Loucy (cell line): ENCODE measurements around the gene STT3A.

ENCODE experiments used
- H2AFZ ChIP-seq: fragments of 200-600 bp; sonication (generic); 2 replicates; pipeline ENCODE4 v1.6.0; 2016; ENCODE audit warnings: antibody characterized with exemption, mild to moderate bottlenecking, low read length, moderate library complexity
- H3F3A ChIP-seq: fragments of 200-600 bp; 2 replicates; pipeline ENCODE4 v1.6.0; 2016; ENCODE audit warnings: antibody characterized with exemption, low read depth, mild to moderate bottlenecking
- H3K27me3 ChIP-seq: fragments of 200-600 bp; sonication (generic); 2 replicates; pipeline ENCODE4 v1.6.1; 2014; ENCODE audit warnings: low read length, mild to moderate bottlenecking; ENCODE audit not compliant: insufficient read depth, poor library complexity, severe bottlenecking
- H3K36me3 ChIP-seq: fragments of 200-600 bp; sonication (generic); 2 replicates; pipeline ENCODE4 v1.6.1; 2016; ENCODE audit warnings: low read length; ENCODE audit not compliant: insufficient read depth
- H3K4me1 ChIP-seq: fragments of 200-600 bp; sonication (generic); 2 replicates; pipeline ENCODE4 v1.5.1; 2014; ENCODE audit warnings: low read length, mild to moderate bottlenecking; ENCODE audit not compliant: insufficient read depth, poor library complexity, severe bottlenecking
- H3K4me2 ChIP-seq: fragments of 200-600 bp; sonication (generic); 2 replicates; pipeline ENCODE4 v1.6.0; 2014; ENCODE audit warnings: antibody characterized with exemption, low read length, low read depth, mild to moderate bottlenecking; ENCODE audit not compliant: poor library complexity, severe bottlenecking
- H3K4me3 ChIP-seq: fragments of 200-600 bp; sonication (generic); 2 replicates; pipeline ENCODE4 v1.5.1; 2014; ENCODE audit warnings: low read length, mild to moderate bottlenecking, mixed read lengths; ENCODE audit not compliant: poor library complexity, severe bottlenecking
- H3K79me2 ChIP-seq: fragments of 200-600 bp; sonication (generic); 2 replicates; pipeline ENCODE4 v1.6.1; 2014; ENCODE audit warnings: low read length; ENCODE audit not compliant: insufficient read depth
- H3K9ac ChIP-seq: fragments of 200-600 bp; sonication (generic); 2 replicates; pipeline ENCODE4 v1.6.0; 2014; ENCODE audit warnings: mild to moderate bottlenecking, low read depth, low read length, moderate library complexity; ENCODE audit not compliant: poor library complexity, severe bottlenecking
- H3K9me2 ChIP-seq: fragments of 200-600 bp; sonication (generic); replicated peaks from 2 replicates; pipeline ENCODE4 v1.6.1; 2016; ENCODE audit warnings: low read depth, low read length, mixed read lengths
- H3K9me3 ChIP-seq: fragments of 200-600 bp; sonication (generic); 2 replicates; pipeline ENCODE4 v1.6.1; 2014; ENCODE audit warnings: mild to moderate bottlenecking, antibody characterized with exemption, low read length, low read depth; ENCODE audit not compliant: insufficient read depth
- H4K20me1 ChIP-seq: fragments of 200-600 bp; sonication (generic); 2 replicates; pipeline ENCODE4 v1.6.0; 2014; ENCODE audit warnings: antibody characterized with exemption, low read length, mild to moderate bottlenecking; ENCODE audit not compliant: insufficient read depth, poor library complexity, severe bottlenecking
- EZH2phosphoT487 ChIP-seq: fragments of 200-600 bp; IDR thresholded peaks from 2 replicates; pipeline ENCODE4 v1.6.1; 2018; ENCODE audit warnings: antibody characterized with exemption, mild to moderate bottlenecking, moderate library complexity, borderline replicate concordance
- TF ChIP-seq, protein P1 (sequence below): fragments of 200-600 bp; sonication (generic); conservative IDR thresholded peaks from 2 replicates; pipeline ENCODE4 v1.5.1; 2014; ENCODE audit warnings: mild to moderate bottlenecking, antibody characterized with exemption, low read length

Gene STT3A

DNA sequence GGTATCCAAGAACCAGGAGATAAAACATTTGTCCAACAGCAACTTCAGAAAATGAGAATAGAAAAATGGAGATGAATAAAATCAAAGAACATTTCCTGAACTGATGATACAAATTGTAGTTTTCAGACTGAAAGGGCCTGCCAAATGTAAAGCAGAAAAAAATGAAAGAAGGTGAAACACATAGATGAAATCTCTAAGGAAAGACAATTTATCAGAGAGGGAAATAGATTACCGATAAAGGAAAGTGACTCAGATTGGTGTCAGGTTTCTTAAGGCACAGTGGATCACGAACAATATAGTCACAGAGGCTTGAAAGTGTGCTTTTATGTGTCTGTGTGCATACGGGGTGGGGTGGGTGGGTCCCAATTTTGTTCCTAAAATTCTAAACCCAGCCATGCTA is 4.1 kb upstream of the STT3A start:
- peaks cover 13% of the 10 kb centered on the region; the same call in 1 of the 2 replicates for H3K36me3 ChIP-seq
- TF ChIP-seq, protein P1, sequence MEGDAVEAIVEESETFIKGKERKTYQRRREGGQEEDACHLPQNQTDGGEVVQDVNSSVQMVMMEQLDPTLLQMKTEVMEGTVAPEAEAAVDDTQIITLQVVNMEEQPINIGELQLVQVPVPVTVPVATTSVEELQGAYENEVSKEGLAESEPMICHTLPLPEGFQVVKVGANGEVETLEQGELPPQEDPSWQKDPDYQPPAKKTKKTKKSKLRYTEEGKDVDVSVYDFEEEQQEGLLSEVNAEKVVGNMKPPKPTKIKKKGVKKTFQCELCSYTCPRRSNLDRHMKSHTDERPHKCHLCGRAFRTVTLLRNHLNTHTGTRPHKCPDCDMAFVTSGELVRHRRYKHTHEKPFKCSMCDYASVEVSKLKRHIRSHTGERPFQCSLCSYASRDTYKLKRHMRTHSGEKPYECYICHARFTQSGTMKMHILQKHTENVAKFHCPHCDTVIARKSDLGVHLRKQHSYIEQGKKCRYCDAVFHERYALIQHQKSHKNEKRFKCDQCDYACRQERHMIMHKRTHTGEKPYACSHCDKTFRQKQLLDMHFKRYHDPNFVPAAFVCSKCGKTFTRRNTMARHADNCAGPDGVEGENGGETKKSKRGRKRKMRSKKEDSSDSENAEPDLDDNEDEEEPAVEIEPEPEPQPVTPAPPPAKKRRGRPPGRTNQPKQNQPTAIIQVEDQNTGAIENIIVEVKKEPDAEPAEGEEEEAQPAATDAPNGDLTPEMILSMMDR = no peak
- no peak for TF ChIP-seq EZH2phosphoT487
- peaks cover 20% of the 10 kb centered on the region for H3K79me2 ChIP-seq
- peaks cover 7% of the 10 kb centered on the region for H4K20me1 ChIP-seq
- peaks cover 7% of the 10 kb centered on the region for H3K4me1 ChIP-seq
- no peaks in the 10 kb centered on the region for H3K9me3 ChIP-seq
- no peak overlapping the region for H3K4me3 ChIP-seq
- H3K9ac ChIP-seq = no peak overlapping the region
- H3K27me3 ChIP-seq = no peaks in the 10 kb centered on the region
- no peaks in the 10 kb centered on the region for H3F3A ChIP-seq
- H2AFZ ChIP-seq = no peak overlapping the region
- H3K9me2 ChIP-seq = no peaks in the 10 kb centered on the region
- H3K4me2 ChIP-seq = no peak overlapping the region

DNA sequence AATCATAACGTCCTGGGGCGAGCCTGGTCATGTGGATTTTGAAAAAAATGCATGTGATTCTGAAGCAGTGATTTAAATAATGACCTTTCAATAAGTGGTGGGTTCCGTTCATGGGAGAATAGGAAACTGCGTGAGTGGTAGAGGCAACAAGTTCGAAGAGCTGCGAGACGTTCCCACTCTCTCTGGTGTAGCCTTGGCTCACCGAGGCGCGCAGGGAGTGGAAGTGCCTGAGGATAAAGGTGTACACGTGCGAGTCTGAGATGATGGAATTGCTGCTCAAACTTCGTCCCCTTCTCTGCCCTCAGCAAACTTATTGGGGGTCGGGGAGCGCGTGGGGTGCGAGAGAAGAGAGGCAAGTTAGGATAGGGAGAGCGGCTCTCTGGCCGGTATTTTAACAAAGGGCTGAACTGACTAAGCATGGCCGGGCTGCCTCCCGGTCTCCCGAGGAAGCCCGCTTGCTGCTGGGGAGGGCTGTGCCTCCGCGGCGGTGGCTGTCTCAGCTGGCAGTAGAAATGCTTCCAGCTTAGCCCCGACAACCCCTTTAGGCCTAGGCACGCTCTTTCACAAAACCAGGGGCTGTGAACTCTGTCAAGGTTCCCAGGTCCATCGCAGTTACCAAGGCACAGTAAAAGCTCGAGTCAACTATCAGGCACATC is 875 bp upstream of the STT3A start:
- H3K27me3 ChIP-seq = no peaks in the 10 kb centered on the region
- peak overlapping the region; percentile 82 for H3K4me2 ChIP-seq
- peak overlapping the region; percentile 88 for H3K9ac ChIP-seq
- no peaks in the 10 kb centered on the region for H3K9me3 ChIP-seq
- H4K20me1 ChIP-seq = peaks cover 30% of the 10 kb centered on the region
- peak overlapping the region; percentile 85 for H2AFZ ChIP-seq
- H3K4me1 ChIP-seq = peaks cover 28% of the 10 kb centered on the region
- H3K36me3 ChIP-seq = no peaks in the 10 kb centered on the region
- TF ChIP-seq EZH2phosphoT487 = no peak
- TF ChIP-seq, protein P1 = no peak
- H3K4me3 ChIP-seq = peak overlapping the region; percentile 96
- H3K79me2 ChIP-seq = peaks cover 53% of the 10 kb centered on the region
- H3F3A ChIP-seq = no peaks in the 10 kb centered on the region
- no peaks in the 10 kb centered on the region for H3K9me2 ChIP-seq

DNA sequence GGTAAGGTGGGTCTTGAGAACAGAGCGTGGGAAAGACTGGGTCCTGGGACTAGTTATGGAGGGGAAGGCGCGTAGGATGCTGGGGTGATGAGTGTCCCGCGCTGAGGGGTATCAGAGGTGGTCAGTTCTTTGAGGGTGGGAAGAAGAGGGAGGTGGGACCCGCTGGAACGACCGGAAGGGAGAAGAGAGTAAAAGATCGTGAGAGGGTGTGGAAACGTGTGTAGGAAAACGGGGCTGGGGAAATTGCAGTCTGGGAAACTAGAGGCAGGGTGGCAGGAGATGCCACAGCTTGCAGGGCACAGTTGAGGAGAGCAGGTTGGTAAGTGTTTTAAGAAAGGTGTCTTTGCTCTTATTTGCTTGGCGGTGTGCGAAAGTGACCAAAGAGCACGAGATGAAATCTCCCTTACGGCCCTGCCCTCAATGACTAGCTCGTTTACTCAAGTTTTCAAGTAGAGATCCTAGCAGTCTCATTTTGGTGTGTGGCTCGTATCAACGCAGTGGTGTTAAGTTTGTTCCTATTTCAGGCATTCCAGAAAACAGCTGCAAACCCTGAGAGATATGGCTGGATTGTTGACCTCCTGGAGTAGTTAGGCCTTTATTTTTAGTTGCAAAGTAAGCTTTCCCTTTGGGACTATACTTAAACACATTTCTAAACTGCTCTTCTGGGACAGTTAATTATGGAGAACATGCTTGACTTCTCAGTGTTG is 615 bp downstream of the STT3A start:
- Histone ChIP-seq H3K79me2 (peaks cover 67% of the 10 kb centered on the region), H3K27me3 (no peaks in the 10 kb centered on the region), H4K20me1 (peaks cover 34% of the 10 kb centered on the region), H3K4me2 (peak overlapping the region; percentile 88), H3K9ac (peak overlapping the region; percentile 89), H3K9me3 (no peaks in the 10 kb centered on the region), H3K4me3 (peak overlapping the region; percentile 96), H3F3A (no peaks in the 10 kb centered on the region), H3K9me2 (no peaks in the 10 kb centered on the region), H2AFZ (peak overlapping the region; percentile 91), H3K36me3 (peaks cover 6% of the 10 kb centered on the region; the same call in 1 of the 2 replicates), H3K4me1 (peaks cover 30% of the 10 kb centered on the region)
- TF ChIP-seq, protein P1 = no peak
- TF ChIP-seq EZH2phosphoT487 = no peak
